ENCODE measurements around the gene CREB1.
A peak's percentile ranks its signal among the peaks of the same experiment; 100 is the strongest.
"Not testable (repeated sequence)": the region's sequence is repeated elsewhere in the genome, so short reads cannot be mapped to it uniquely, and the experiment has no call there.

Gene CREB1

GRCh38 chr2:207619764-207620203 is 90.0 kb downstream of the CREB1 start:
- no peak for DNase-seq

DNA sequence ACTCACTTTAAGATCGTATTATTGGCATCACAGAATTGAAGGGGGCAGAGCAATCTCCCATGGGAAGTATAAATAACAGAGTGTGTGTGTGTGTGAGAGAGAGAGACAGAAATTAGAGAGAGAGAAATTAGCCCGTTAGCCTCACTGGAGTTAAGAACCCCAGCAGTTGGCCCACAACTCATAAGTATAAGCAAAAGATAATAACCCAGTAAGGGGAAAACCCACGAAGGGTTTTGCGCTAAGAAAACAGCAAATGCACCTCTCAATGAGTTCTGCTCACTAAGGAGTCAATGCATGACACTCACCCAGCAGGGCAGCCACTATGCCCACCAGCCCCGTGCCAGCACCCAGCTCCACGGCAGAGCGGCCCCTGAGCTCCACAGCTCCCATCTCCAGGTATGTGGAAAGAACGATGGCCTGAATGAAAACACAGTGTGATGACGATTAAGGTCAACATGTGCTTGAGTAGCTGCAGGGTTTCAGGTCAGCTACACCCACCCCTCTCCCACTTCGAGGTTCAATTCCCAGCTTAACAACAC is 91.8 kb downstream of the CREB1 start:
- DNase-seq = no peak

- peak; percentile 68 for DNase-seq
Observed at GRCh38 chr2:207624185-207625013, 94.6 kb downstream of the CREB1 start.

GRCh38 chr2:207625014-207625907 is 95.5 kb downstream of the CREB1 start, which contains the start of gene METTL21A:
Gene METTL21A (minus strand): TSS chr2:207625394. CDS start chr2:207624375, 1,019 bp downstream.
- peak; percentile 97 for DNase-seq

- no peak for DNase-seq
Observed at GRCh38 chr2:207629553-207629952, 99.8 kb downstream of the CREB1 start.

- DNase-seq = no peak
Observed at GRCh38 chr2:207630491-207630890, 100.7 kb downstream of the CREB1 start.

DNA sequence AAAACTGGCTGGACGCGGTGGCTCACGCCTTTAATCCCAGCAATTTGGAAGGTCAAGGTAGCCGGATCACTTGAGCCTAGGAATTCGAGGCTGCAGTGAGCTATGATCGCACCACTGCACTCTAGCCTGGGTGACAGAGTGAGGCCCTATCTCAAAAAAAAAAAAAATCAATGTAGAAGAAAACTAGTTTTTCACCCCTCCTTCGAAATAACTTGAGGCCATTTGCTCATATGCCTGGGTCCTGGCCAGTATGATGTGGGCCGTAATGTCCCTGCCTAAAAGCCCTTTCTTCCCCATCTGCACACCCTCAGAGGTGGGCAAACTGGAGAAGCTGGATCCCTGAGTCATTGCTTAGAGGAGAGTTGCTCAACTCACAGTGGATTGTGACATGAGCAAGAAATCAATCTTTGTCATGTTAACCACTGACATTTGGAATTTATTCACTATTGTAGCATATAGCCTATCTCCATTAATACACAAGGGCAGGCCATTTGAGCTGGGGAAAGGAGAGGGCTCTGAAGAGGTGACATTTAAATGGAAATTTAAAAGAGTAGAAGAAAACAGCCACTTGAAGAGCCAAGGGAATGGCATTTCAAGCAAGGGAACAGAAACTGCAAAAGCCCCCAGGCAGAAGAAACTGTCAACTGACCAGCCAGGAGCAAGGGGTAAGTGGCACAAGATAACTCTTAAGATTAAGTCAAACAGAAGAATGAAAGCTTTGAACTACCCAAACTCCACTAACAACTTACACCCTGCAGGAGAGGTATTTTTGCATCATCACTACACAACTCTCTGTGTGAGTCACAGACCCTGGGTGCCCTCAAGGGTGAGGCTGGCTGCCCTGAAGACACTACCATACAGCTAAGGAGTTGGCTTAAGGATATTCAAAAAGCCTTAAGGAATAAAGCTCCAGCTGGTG is 103.1 kb downstream of the CREB1 start:
- no peak for DNase-seq

- DNase-seq = no peak
Observed at GRCh38 chr2:207633686-207634085, 103.9 kb downstream of the CREB1 start.

- DNase-seq = no peak
Observed at GRCh38 chr2:207635468-207636200, 105.9 kb downstream of the CREB1 start.

DNA sequence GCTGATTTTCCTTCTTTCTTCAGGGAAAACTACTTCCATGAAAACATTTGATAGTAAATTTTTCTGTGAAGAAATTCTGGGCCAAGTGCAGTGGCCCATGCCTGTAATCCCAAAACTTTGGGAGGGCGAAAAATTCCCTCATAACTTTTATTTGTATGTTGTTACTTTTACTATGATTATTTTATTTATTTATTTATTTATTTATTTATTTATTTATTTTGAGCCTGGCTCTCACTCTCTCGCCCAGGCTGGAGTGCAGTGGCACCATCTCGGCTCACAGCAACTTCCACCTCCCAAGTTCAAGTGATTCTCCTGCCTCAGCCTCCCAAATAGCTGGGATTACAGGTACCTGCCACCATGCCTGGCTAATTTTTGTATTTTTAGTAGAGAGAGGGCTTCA is 109.5 kb downstream of the CREB1 start:
- DNase-seq = not testable (repeated sequence)

- DNase-seq = no peak
Observed at GRCh38 chr2:207640160-207640559, 110.4 kb downstream of the CREB1 start.

DNA sequence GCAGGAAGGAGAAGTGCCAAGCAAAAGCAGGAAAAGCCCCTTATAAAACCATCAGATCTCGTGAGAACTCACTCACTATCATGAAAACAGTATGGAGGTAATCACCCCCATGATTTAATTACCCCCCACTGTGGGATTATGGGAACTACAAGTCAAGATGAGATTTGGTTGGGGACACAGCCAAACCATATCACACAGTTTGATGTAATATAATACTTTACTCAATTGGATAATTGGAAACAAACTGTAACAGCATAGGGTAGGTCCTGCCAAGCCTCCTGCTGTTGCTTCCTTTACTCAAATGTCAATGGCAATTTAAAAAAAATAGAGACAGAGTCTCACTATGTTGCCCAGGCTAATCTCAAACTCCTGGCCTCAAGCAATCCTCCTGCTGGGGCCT is 110.9 kb downstream of the CREB1 start:
- DNase-seq = no peak

- no peak for DNase-seq
Observed at GRCh38 chr2:207643892-207644291, 114.1 kb downstream of the CREB1 start.

GRCh38 chr2:207646582-207646981 is 116.8 kb downstream of the CREB1 start:
- DNase-seq = not testable (repeated sequence)

Measured in CD4-positive, alpha-beta T cell treated with Interleukin-12 subunit alpha and Interleukin-12 subunit beta, for 1 hour (primary cell).